ENCODE data around the gene ZBED1.

DNA sequence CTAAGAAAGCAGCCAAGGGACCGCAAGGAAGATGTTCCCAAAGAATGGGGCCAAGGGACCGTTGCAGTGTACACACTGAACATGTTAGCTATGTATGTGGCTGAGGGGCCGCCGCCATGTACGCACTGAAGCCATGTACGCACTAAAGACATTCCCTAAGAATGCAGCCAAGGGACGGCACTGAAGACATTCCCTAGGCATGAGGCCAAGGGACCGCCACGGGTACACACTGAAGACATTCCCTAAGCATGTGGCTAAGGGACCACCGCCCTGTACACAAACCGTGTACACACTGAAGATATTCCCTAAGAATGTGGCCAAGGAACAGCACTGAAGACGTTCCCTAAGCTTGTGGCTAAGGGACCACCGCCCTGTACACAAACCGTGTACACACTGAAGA is 54.0 kb downstream of the ZBED1 start:
- TF ChIP-seq, protein P1, sequence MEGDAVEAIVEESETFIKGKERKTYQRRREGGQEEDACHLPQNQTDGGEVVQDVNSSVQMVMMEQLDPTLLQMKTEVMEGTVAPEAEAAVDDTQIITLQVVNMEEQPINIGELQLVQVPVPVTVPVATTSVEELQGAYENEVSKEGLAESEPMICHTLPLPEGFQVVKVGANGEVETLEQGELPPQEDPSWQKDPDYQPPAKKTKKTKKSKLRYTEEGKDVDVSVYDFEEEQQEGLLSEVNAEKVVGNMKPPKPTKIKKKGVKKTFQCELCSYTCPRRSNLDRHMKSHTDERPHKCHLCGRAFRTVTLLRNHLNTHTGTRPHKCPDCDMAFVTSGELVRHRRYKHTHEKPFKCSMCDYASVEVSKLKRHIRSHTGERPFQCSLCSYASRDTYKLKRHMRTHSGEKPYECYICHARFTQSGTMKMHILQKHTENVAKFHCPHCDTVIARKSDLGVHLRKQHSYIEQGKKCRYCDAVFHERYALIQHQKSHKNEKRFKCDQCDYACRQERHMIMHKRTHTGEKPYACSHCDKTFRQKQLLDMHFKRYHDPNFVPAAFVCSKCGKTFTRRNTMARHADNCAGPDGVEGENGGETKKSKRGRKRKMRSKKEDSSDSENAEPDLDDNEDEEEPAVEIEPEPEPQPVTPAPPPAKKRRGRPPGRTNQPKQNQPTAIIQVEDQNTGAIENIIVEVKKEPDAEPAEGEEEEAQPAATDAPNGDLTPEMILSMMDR (conservative IDR thresholded peaks at IDR 0.05 in 1 of 2, IDR thresholded peaks at IDR 0.05 in 1 of 2; ENCODE audit: low read depth in 1 of 2, low read length in 2 of 2) = no peak
- TF ChIP-seq EZH2 (IDR thresholded peaks at IDR 0.05; ENCODE audit: low read length, missing control alignments) = no peak
